ENCODE results near the gene DPP7.
"Not testable (repeated sequence)": the region's sequence is repeated elsewhere in the genome, so short reads cannot be mapped to it uniquely, and the experiment has no call there.

The DPP7 gene

DNA sequence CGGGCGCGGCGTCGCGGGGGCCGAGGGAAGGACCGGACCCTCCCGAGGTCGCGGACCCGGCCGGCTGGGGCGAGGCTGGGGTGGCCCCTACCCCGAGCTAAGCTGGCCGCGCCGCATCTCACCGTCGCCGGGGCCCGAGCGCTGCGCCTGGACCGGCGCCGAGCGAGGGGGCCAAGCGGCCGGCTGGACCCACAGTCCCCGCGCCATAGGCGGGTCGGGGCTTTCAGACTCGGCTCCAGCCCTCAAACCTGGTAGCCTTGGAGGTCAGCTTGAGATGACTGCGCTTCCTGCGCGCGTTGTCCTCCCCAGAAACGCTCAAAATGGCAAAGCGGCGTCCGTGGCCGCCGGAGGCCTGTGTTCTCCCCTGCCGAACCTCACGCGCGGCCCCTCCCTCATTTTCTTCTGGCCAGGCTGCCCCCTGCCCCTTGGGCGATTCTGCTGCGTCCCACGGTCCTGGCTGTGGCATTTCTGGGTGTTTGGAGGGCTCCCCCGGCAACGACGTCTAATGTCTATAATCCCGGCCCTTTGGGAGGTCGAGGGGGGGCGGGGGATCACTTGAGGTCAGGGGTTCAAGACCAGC lies 15.7 kb upstream of the DPP7 start:
- no peak for DNase-seq

DNA sequence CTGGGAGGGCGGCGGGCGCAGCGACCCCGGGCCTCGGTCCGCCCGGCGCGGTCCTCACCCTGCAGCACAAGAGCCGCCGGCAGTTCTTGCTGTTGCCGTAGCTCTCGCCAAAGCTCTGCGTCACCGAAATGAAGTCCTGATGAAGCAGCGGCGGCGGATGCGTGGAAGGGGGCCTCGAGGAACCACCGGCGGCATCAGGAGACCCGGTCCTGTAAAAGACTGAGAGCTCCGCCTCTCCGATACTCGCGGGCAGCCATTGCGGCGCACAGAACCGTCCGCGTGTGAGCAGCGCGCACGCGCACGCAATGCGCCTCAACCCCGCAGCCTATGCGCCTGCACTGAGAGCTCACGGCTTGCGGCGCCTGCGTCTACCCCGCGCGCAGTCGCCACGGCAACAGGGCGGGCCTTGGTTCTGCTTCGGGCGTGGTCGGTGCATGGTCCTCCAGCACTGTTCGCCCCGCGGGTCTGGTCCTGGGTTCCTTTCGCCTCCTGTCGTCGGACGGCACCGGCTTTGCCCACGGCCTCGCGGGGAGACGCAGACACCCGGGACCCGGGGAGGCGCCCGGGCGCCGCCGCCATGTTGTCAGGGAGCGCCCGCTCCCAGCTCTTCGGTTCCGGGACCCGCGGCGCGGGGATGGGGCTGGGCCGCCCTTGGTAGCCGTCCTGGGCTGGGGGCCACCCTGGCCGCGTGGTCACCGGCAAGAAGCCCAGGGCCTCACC lies 15.1 kb upstream of the DPP7 start:
- DNase-seq: peak in 50 of 51 donors; percentile 19 to 87 (median 72)

DNA sequence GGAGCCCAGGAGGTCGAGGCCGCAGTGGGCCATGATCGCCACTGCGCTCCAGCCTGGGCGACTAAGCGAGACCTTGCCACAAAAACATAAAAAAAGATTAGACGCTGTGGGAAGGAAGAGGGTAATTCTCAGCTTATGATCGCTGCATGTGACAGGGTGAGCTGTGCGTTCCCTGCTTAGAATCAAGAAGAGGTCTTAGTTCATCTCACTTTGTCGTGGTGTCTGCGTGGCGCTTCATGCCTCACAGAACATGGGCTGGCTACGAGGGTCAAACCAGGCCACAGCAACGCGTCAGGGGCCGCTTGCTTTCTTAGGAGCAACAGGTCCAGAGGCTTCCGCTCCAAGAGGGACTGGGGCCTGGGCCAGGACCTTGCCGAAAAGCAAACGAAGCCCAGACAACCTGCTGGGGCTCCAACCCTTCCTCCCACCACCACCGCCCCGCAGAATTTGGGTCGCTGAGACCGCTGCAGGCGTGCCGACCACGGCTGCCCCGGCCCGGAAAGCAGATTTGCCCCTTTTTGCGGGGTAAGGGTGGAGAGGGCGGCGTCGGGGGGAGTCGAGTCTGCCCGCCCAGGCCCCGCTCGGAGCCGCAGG lies 14.4 kb upstream of the DPP7 start:
- peak in 2 of 51 donors; percentile 11 to 13 for DNase-seq

- DNase-seq: no peak
Measured at GRCh38 chr9:137128158-137128861, 13.8 kb upstream of the DPP7 start.

- peak in 2 of 51 donors; percentile 17 to 38 for DNase-seq
Measured at GRCh38 chr9:137127301-137128157, 13.0 kb upstream of the DPP7 start.

- no peak for DNase-seq
Measured at GRCh38 chr9:137126786-137127185, 12.3 kb upstream of the DPP7 start.

GRCh38 chr9:137123952-137124462 lies 9.5 kb upstream of the DPP7 start:
- not testable (repeated sequence) for DNase-seq

- DNase-seq: no peak
Measured at GRCh38 chr9:137123468-137123837, 8.9 kb upstream of the DPP7 start.

DNA sequence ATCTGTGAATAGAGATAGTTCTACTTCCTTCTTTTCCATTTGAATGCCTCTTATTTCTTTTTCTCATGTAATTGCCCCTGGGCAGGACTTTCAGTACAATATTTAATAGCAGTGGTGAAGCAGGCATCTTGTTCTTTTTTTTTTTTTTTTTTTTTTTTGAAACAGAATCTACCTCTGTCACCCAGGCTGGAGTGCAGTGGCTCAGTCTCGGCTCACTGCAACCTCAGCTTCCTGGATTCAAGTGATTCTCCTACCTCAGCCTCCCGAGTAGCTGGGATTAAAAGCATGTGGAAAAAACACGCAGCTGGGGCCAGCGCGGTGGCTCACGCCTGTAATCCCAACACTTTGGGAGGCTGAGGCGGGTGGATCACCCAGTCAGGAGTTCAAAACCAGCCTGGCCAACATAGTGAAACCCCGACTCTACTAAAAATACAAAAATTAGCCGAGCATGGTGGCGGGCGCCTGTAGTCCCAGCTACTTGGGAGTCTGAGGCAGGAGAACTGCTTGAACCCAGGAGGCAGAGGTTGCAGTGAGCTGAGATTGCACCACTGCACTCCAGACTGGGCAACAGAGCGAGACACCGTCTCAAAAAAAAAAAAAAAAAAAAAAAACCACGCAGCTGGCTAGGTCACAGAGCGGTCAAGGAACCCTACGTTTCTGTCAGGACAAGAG lies 8.4 kb upstream of the DPP7 start:
- DNase-seq: not testable (repeated sequence)

DNA sequence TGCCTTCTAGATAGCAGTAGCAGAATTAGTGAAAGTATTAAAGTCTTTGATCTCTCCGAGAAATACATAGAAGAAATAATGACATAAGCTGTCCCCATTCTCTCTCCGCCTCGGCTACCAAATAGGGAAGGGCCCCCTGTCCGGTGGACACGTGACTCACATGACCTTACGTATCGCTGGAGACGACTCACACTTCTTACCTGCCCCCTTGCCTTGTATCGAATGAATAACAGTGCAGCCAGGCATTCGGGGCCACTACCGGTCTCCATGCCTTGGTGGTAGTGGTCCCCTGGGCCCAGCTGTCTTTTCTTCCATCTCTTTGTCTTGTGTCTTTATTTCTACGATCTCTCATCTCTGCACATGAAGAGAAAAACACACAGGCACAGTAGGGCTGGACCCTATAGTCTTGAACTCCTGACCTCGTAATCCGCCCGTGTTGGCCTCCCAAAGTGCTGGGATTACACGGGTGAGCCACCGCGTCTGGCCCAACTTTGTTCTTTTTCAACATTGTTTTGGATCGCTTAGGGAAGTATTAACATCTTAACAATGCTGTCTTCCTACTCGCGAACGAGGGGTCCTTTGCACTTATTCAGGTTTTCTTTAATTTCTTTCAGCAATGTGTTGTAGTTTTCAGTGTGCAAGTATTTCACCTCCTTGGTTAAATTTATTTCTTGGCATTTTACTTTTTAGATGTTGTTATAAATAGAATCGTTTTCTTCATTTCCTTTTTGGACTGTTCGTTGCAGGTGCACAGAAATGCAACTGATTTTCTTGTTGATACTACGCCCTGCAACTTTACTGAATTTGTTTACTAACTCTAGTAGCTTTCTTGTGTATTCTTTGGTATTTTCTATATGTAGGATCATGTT lies 7.6 kb upstream of the DPP7 start:
- DNase-seq: not testable (repeated sequence)

- DNase-seq: not testable (repeated sequence)
Measured at GRCh38 chr9:137118092-137118603, 3.6 kb upstream of the DPP7 start.

DNA sequence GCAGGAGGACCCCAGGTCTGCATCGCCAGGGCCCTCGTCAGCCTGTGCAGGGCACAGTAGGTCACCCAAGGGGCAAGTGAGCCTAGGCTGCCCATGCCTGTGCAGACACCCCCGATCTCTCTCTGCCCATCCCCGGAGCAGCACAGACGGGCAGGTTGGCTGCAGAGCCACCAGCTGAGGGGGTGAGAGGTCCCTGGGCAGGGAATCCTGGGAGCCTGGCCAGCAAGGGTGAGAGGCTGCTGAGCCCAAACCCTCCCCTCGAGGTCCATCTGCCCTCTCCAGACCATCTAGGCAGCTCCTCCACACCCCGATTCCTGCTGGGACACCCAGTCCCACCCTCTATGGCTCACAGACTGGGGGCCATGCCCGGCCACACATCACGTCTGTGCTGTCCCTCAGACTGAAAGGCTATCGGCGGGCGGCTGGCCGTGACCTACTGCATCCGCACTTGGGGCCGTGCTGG lies 2.8 kb upstream of the DPP7 start:
- no peak for DNase-seq

- DNase-seq: peak in 1 of 51 donors; percentile 35
Measured at GRCh38 chr9:137116728-137117127, 2.2 kb upstream of the DPP7 start.

DNA sequence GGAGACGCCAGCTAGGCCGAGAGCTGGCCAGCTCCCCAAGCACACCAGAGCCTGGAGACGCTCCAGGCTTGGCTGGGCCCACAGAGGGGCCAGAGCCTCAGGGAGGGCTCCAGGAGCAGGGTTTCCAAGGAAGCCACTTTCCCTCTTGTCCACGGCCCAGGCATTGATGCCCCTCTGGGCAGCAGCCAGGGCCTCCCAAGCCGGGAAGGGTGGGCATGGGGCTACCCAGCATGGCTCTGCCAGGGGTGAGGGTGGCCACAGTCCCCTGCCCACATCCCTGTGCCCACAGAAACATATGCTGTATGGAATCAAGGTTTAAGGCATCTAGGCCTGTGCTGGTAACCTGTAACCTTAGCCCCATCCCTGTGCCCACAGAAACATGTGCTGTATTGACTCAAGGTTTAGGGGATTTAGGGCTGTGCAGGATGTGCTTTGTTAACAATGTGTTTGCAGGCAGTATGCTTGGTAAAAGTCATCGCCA lies 1.5 kb upstream of the DPP7 start:
- DNase-seq: no peak

GRCh38 chr9:137115394-137116026 lies 977 bp upstream of the DPP7 start:
- DNase-seq: no peak

- no peak for DNase-seq
Measured at GRCh38 chr9:137114220-137114612, 317 bp downstream of the DPP7 start.

DNA sequence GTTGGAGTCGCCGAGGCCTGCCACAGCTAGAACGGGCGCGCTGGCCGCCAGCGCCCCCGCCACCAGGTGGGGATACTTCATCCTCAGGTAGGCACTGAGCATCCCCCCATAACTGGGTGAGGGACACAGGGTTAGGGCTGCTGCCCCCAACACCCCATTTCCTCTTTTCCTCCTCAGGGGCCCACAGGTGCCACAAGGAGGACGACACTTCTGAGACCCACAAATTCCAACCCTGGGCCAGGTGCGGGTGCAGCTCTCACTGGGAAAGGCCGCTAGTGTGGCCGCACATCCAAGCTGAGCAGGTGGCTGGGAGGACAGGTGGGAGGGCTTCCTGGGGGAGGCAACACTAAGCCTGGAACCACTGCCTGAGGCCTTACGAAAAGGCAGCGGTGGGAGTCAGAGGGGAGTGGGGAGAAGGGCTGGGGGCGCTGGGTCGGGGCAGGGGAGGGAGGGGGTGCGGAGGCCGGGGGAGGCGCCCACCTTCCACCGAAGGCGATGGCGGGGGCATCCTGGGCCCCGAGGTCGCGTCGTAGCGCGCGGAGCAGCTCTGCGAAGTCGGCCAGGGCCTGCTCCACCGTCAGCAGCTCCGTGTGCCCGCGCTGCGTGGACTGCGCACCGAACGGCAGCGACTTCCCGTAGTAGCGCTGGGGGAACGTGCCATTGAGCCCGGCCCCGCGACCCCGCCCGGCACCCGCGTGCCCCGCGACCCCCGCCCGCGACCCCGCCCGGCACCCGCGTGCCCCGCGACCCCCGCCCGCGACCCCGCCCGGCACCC lies 961 bp downstream of the DPP7 start:
- no peak for DNase-seq
